Sigmoid colon (tissue), 7 donors: ENCODE results near the gene NRP1. TPM values are rescaled to one million over a fixed set of nuclear protein-coding genes. Genes with fewer than 3 reads are reported as not detected.

Experiments
- DNase-seq: peaks from one replicate; pipeline ENCODE4 v3.0.0-alpha.2; 2019
- H3K27ac ChIP-seq, 4 donors: fragments of 200-600 bp; sonication (generic); one replicate each; pipeline ENCODE4 v1.5.1; 2016 to 2019; ENCODE audit warnings: mild to moderate bottlenecking in 1 of 4
- H3K27me3 ChIP-seq, 3 donors: fragments of 200-600 bp; sonication (generic); one replicate each; pipeline ENCODE4 v1.5.1; 2019; ENCODE audit warnings: mild to moderate bottlenecking in 1 of 3
- H3K36me3 ChIP-seq, 4 donors: fragments of 200-600 bp; sonication (generic); one replicate each; pipeline ENCODE4 v1.5.1; 2016 to 2019
- H3K4me1 ChIP-seq, 4 donors: fragments of 200-600 bp; sonication (generic); one replicate each; pipeline ENCODE4 v1.5.1; 2017 to 2019
- H3K4me3 ChIP-seq, 4 donors: fragments of 200-600 bp; sonication (generic); one replicate each; pipeline ENCODE4 v1.5.1; 2017 to 2019; ENCODE audit warnings: mild to moderate bottlenecking in 2 of 4, moderate library complexity in 1 of 4
- H3K9me3 ChIP-seq, 4 donors: fragments of 200-600 bp in 3 of 4; sonication (generic) in 3 of 4; one replicate each; pipeline versions ENCODE4 v1.5.1 to v1.6.1; 2013 to 2019
- CTCF ChIP-seq, 4 experiments: fragments of 450-650 bp in 3 of 4; fragments of 200-600 bp in 1 of 4; IDR thresholded peaks; one replicate each; pipeline ENCODE4 v1.5.1; 2016 to 2019; ENCODE audit warnings: antibody characterized with exemption in 4 of 4, mild to moderate bottlenecking in 3 of 4, moderate library complexity in 2 of 4
- EP300 ChIP-seq, 4 donors: sonication (generic); formaldehyde crosslinking; IDR thresholded peaks; one replicate each; pipeline ENCODE4 v1.6.1; 2017; ENCODE audit warnings: antibody characterized with exemption in 4 of 4
- POLR2A ChIP-seq, 2 donors: fragments of 450-650 bp; IDR thresholded peaks; one replicate each; pipeline ENCODE4 v1.6.1; 2016; ENCODE audit warnings: antibody characterized with exemption in 2 of 2, mild to moderate bottlenecking in 2 of 2, moderate library complexity in 2 of 2
- POLR2AphosphoS5 ChIP-seq, 4 donors: sonication (generic); formaldehyde crosslinking; IDR thresholded peaks; one replicate each; pipeline ENCODE4 v1.6.1; 2017; ENCODE audit warnings: antibody characterized with exemption in 4 of 4
- WGBS, 2 donors: extraction: QIAGEN DNeasy Blood & Tissue Kit; methylation state at CpG; one replicate each; pipeline ENCODE4 v1.1.7; 2013; 5-methylcytosine and 5-hydroxymethylcytosine counted together
- intact Hi-C: fragments of 100-400 bp; cut with DNase I; formaldehyde crosslinking; loops from one replicate; pipeline ENCODE4 v1.15.1; 2023
- polyA plus RNA-seq, 3 donors: library from polyadenylated mRNA; stranded (reverse); fragments of 200-250 nt; gene quantifications; one replicate each; pipeline ENCODE4 v1.2.3, GENCODE V29; 2013
- total RNA-seq, 4 donors: library from RNA; depleted of rRNA; stranded (reverse); fragments of >200 nt; gene quantifications; one replicate each; pipeline ENCODE4 v1.1.0, GENCODE V29; 2016
- donor health status: healthy with polysubstance abuse.
- donor health status: Bipolar disorder and iron deficiency.
- donor health status: healthy.

The NRP1 gene
- total and polyA plus RNA-seq, 7 donors = 3.6 to 52.4 (median 44.1) TPM

GRCh38 chr10:33306701-33307519, 27.6 kb downstream of the NRP1 start:
- DNase-seq = no peak
- Histone ChIP-seq H3K36me3 (no peaks in the 10 kb centered on the region), H3K27me3 (no peaks in the 10 kb centered on the region), H3K27ac (no peak overlapping the region), H3K4me1 (peaks cover 0 to 10% (median 4%) of the 10 kb centered on the region in 4 donors), H3K4me3 (no peak overlapping the region), H3K9me3 (no peaks in the 10 kb centered on the region)
- intact Hi-C loops = no loop called here
- no peak for TF ChIP-seq POLR2A (IDR thresholded peaks at IDR 0.05)
- no peak for TF ChIP-seq POLR2AphosphoS5 (IDR thresholded peaks at IDR 0.05)
- TF ChIP-seq EP300 (IDR thresholded peaks at IDR 0.05) = no peak
- no peak for TF ChIP-seq CTCF (IDR thresholded peaks at IDR 0.05)
- 70 to 81% methylated on average over 4 of the region's 4 CpGs for WGBS, 2 donors

GRCh38 chr10:33306126-33306525, 28.3 kb downstream of the NRP1 start:
- Histone ChIP-seq H3K4me3 (no peak overlapping the region), H3K4me1 (peaks cover 0 to 14% (median 6%) of the 10 kb centered on the region in 4 donors), H3K27ac (peak overlapping the region in 1 of 4 donors; percentile 10), H3K9me3 (no peaks in the 10 kb centered on the region), H3K36me3 (no peaks in the 10 kb centered on the region), H3K27me3 (no peaks in the 10 kb centered on the region)
- intact Hi-C loops = no loop called here
- no peak for DNase-seq
- no peak for TF ChIP-seq POLR2AphosphoS5 (IDR thresholded peaks at IDR 0.05)
- no peak for TF ChIP-seq EP300 (IDR thresholded peaks at IDR 0.05)
- no peak for TF ChIP-seq POLR2A (IDR thresholded peaks at IDR 0.05)
- 34 to 52% methylated on average over 5 of the region's 5 CpGs for WGBS, 2 donors

- H3K27ac ChIP-seq = peak overlapping the region in 2 of 4 donors; percentile 24 to 51
- 77 to 92% methylated on average over 6 of the region's 6 CpGs for WGBS, 2 donors
These were observed 29.8 kb downstream of the NRP1 start for GRCh38 chr10:33304423-33305225.

GRCh38 chr10:33303988-33304387, 30.5 kb downstream of the NRP1 start:
- intact Hi-C loops = no loop called here
- TF ChIP-seq POLR2A (IDR thresholded peaks at IDR 0.05) (no peak), POLR2AphosphoS5 (IDR thresholded peaks at IDR 0.05) (no peak), EP300 (IDR thresholded peaks at IDR 0.05) (no peak), CTCF (IDR thresholded peaks at IDR 0.05) (no peak)
- no peak for DNase-seq
- 77 to 88% methylated on average over 3 of the region's 3 CpGs for WGBS, 2 donors
- no peak overlapping the region for H3K4me3 ChIP-seq
- peaks cover 0 to 22% (median 11%) of the 10 kb centered on the region in 4 donors for H3K4me1 ChIP-seq
- H3K27ac ChIP-seq = peak overlapping the region in 2 of 4 donors; percentile 24 to 51
- no peaks in the 10 kb centered on the region for H3K36me3 ChIP-seq
- H3K9me3 ChIP-seq = no peaks in the 10 kb centered on the region
- no peaks in the 10 kb centered on the region for H3K27me3 ChIP-seq

More at GRCh38 chr10:33304423-33305225, 29.8 kb downstream of the NRP1 start:
- H3K4me3 ChIP-seq = no peak overlapping the region
- no peaks in the 10 kb centered on the region for H3K27me3 ChIP-seq
- TF ChIP-seq POLR2A (IDR thresholded peaks at IDR 0.05) (no peak), POLR2AphosphoS5 (IDR thresholded peaks at IDR 0.05) (no peak)
- H3K9me3 ChIP-seq = no peaks in the 10 kb centered on the region
- peaks cover 0 to 22% (median 11%) of the 10 kb centered on the region in 4 donors for H3K4me1 ChIP-seq
- intact Hi-C loops = no loop called here
- H3K36me3 ChIP-seq = no peaks in the 10 kb centered on the region
- DNase-seq = no peak

- no peak overlapping the region for H3K4me3 ChIP-seq
- intact Hi-C loops = no loop called here
- TF ChIP-seq EP300 (IDR thresholded peaks at IDR 0.05) (no peak), POLR2AphosphoS5 (IDR thresholded peaks at IDR 0.05) (no peak), POLR2A (IDR thresholded peaks at IDR 0.05) (no peak), CTCF (IDR thresholded peaks at IDR 0.05) (no peak)
- H3K27me3 ChIP-seq = no peaks in the 10 kb centered on the region
- DNase-seq = no peak
- H3K4me1 ChIP-seq = peaks cover 0 to 28% (median 11%) of the 10 kb centered on the region in 4 donors
- no peaks in the 10 kb centered on the region for H3K36me3 ChIP-seq
- H3K27ac ChIP-seq = peak overlapping the region in 3 of 4 donors; percentile 1 to 29 (median 25)
- WGBS, 2 donors = 81 to 90% methylated on average over 2 of the region's 2 CpGs
- no peaks in the 10 kb centered on the region for H3K9me3 ChIP-seq
These were observed 32.1 kb downstream of the NRP1 start for GRCh38 chr10:33302208-33302829.
